HG02938 (cell line): Measurements from ENCODE around the gene TEF.
"Not testable (repeated sequence)": the region's sequence is repeated elsewhere in the genome, so short reads cannot be mapped to it uniquely, and the experiment has no call there.

ENCODE experiments used
- ATAC-seq: cut with Tn5 transposase; IDR thresholded peaks from one replicate; pipeline ENCODE4 v1.9.1; 2021; ENCODE audit warnings: mild to moderate bottlenecking, moderate library complexity; ENCODE audit not compliant: unreplicated experiment

The TEF gene

GRCh38 chr22:41417622-41418390, 36.1 kb downstream of the TEF start:
- no peak for ATAC-seq

- ATAC-seq, result no peak
These were observed 37.0 kb downstream of the TEF start for GRCh38 chr22:41418717-41419116.

GRCh38 chr22:41425660-41426365, 44.1 kb downstream of the TEF start:
- ATAC-seq, result no peak

- no peak for ATAC-seq
These were observed 47.6 kb downstream of the TEF start for GRCh38 chr22:41429232-41429950.

- ATAC-seq, result no peak
These were observed 48.2 kb downstream of the TEF start for GRCh38 chr22:41429951-41430332.

- ATAC-seq, result no peak
These were observed 49.9 kb downstream of the TEF start for GRCh38 chr22:41431656-41432055.

- ATAC-seq, result not testable (repeated sequence)
These were observed 51.7 kb downstream of the TEF start for GRCh38 chr22:41433480-41433879.

GRCh38 chr22:41434361-41435003, 52.7 kb downstream of the TEF start:
- not testable (repeated sequence) for ATAC-seq

GRCh38 chr22:41435560-41435959, 53.8 kb downstream of the TEF start:
- ATAC-seq, result no peak

GRCh38 chr22:41436322-41437113, 54.8 kb downstream of the TEF start:
- ATAC-seq, result no peak

- no peak for ATAC-seq
These were observed 55.5 kb downstream of the TEF start for GRCh38 chr22:41437198-41437597.

GRCh38 chr22:41440511-41440910, 58.8 kb downstream of the TEF start:
- ATAC-seq, result not testable (repeated sequence)

- ATAC-seq, result no peak
These were observed 60.6 kb downstream of the TEF start for GRCh38 chr22:41442240-41442792.

GRCh38 chr22:41444360-41445128, 62.8 kb downstream of the TEF start:
- ATAC-seq, result peak; percentile 48

GRCh38 chr22:41445129-41446056, 63.7 kb downstream of the TEF start:
- ATAC-seq, result no peak

- ATAC-seq, result no peak
These were observed 64.3 kb downstream of the TEF start for GRCh38 chr22:41446057-41446501.

- peak; percentile 29 for ATAC-seq
These were observed 65.1 kb downstream of the TEF start, which contains the start of gene TOB2 for GRCh38 chr22:41446639-41447434. TOB2 (minus strand) TSS chr22:41446801; CDS start chr22:41437345, 9,456 bp downstream.
